Mesenchymal stem cell (in vitro differentiated cells and primary cell): Measurements from ENCODE around the gene IGSF8.

Experiments used
- DNase-seq: peaks from one replicate; pipeline ENCODE4 v3.0.0-alpha.2; 2013
- H2AFZ ChIP-seq: one replicate; pipeline ENCODE4 v1.6.1; 2013; ENCODE audit warnings: low read depth, mild to moderate bottlenecking, control low read depth, inconsistent platforms, low read length, moderate library complexity
- H2AK5ac ChIP-seq: 2 replicates; pipeline ENCODE4 v1.6.1; 2013; ENCODE audit warnings: low read length, moderate library complexity, mild to moderate bottlenecking, inconsistent platforms; ENCODE audit not compliant: severe bottlenecking
- H2BK120ac ChIP-seq: one replicate; pipeline ENCODE4 v1.6.1; 2013; ENCODE audit warnings: low read depth, mild to moderate bottlenecking, inconsistent platforms, low read length, moderate library complexity
- H2BK12ac ChIP-seq, 2 experiments: one replicate each; pipeline ENCODE4 v1.6.1; 2013; ENCODE audit warnings: inconsistent platforms in 2 of 2, low read length in 2 of 2, mild to moderate bottlenecking in 2 of 2, moderate library complexity in 2 of 2, control low read depth in 1 of 2
- H2BK15ac ChIP-seq: one replicate; pipeline ENCODE4 v1.6.1; 2013; ENCODE audit warnings: mild to moderate bottlenecking, low read depth, inconsistent platforms; ENCODE audit not compliant: poor library complexity, severe bottlenecking
- H2BK5ac ChIP-seq: 2 replicates; pipeline ENCODE4 v1.6.1; 2013; ENCODE audit warnings: low read depth, mild to moderate bottlenecking, low read length, control low read depth, inconsistent platforms; ENCODE audit not compliant: poor library complexity, severe bottlenecking
- H3K14ac ChIP-seq, 2 experiments: one replicate each; pipeline ENCODE4 v1.6.1; 2013; ENCODE audit warnings: inconsistent platforms in 2 of 2, low read length in 2 of 2, control low read depth in 1 of 2, mild to moderate bottlenecking in 1 of 2, moderate library complexity in 1 of 2
- H3K18ac ChIP-seq, 2 experiments: one replicate each; pipeline ENCODE4 v1.6.1; 2013; ENCODE audit warnings: inconsistent platforms in 2 of 2, low read length in 2 of 2, control low read depth in 1 of 2, low read depth in 1 of 2, mild to moderate bottlenecking in 1 of 2
- H3K23ac ChIP-seq, 2 experiments: one replicate each; pipeline ENCODE4 v1.6.1; 2013; ENCODE audit warnings: inconsistent platforms in 2 of 2, low read length in 2 of 2, mild to moderate bottlenecking in 2 of 2, moderate library complexity in 2 of 2, control low read depth in 1 of 2
- H3K27ac ChIP-seq: 2 replicates; pipeline ENCODE4 v1.5.1; 2013; ENCODE audit warnings: mild to moderate bottlenecking, moderate library complexity, low read length, control low read depth, inconsistent platforms; ENCODE audit not compliant: poor library complexity, severe bottlenecking
- H3K27me3 ChIP-seq, 2 experiments: 2 replicates each; pipeline versions ENCODE4 v1.6.1 to v1.7.0; 2013; ENCODE audit warnings: low read length in 2 of 2, mild to moderate bottlenecking in 2 of 2, moderate library complexity in 2 of 2, control low read depth in 1 of 2, inconsistent platforms in 1 of 2; ENCODE audit not compliant: control insufficient read depth in 1 of 2, insufficient read depth in 1 of 2
- H3K36me3 ChIP-seq, 2 experiments: 2 replicates each; pipeline versions ENCODE4 v1.6.1 to v1.7.0; 2013; ENCODE audit warnings: low read length in 2 of 2, control low read depth in 1 of 2, inconsistent platforms in 1 of 2, low read depth in 1 of 2, mild to moderate bottlenecking in 1 of 2; ENCODE audit not compliant: insufficient read depth in 2 of 2, control insufficient read depth in 1 of 2
- H3K4ac ChIP-seq, 2 experiments: one replicate each; pipeline ENCODE4 v1.6.1; 2013; ENCODE audit warnings: inconsistent platforms in 2 of 2, low read length in 2 of 2, mild to moderate bottlenecking in 2 of 2, moderate library complexity in 2 of 2, control low read depth in 1 of 2, low read depth in 1 of 2
- H3K4me1 ChIP-seq: 2 replicates; pipeline ENCODE4 v1.6.1; 2013; ENCODE audit warnings: low read depth, low read length, control low read depth; ENCODE audit not compliant: control insufficient read depth, insufficient read depth
- H3K4me2 ChIP-seq: 2 replicates; pipeline ENCODE4 v1.6.1; 2013; ENCODE audit warnings: low read length, mild to moderate bottlenecking, inconsistent platforms; ENCODE audit not compliant: poor library complexity, severe bottlenecking
- H3K4me3 ChIP-seq, 2 experiments: 2 replicates each; pipeline versions ENCODE4 v1.5.1 to v1.7.0; 2013; ENCODE audit warnings: low read length in 2 of 2, mild to moderate bottlenecking in 2 of 2, control low read depth in 1 of 2, low read depth in 1 of 2; ENCODE audit not compliant: insufficient read depth in 1 of 2
- H3K79me1 ChIP-seq: replicated peaks from 2 replicates; pipeline ENCODE4 v1.6.1; 2013; ENCODE audit warnings: mild to moderate bottlenecking, control low read depth, low read length, inconsistent platforms; ENCODE audit not compliant: poor library complexity, severe bottlenecking
- H3K9ac ChIP-seq: 2 replicates; pipeline ENCODE4 v1.7.0; 2013; ENCODE audit warnings: mild to moderate bottlenecking, low read length, moderate library complexity
- H3K9me3 ChIP-seq: 2 replicates; pipeline ENCODE4 v1.7.0; 2013; ENCODE audit warnings: mild to moderate bottlenecking, low read length; ENCODE audit not compliant: control insufficient read depth
- H4K8ac ChIP-seq: one replicate; pipeline ENCODE4 v1.6.1; 2013; ENCODE audit warnings: inconsistent platforms, mild to moderate bottlenecking, low read length, moderate library complexity
- H4K91ac ChIP-seq: one replicate; pipeline ENCODE4 v1.6.1; 2013; ENCODE audit warnings: mild to moderate bottlenecking, low read length, inconsistent platforms
- WGBS: methylation state at CpG from one replicate; pipeline ENCODE4 v1.1.7; 2013; ENCODE audit warnings: mixed read lengths; 5-methylcytosine and 5-hydroxymethylcytosine counted together

Gene IGSF8

DNA sequence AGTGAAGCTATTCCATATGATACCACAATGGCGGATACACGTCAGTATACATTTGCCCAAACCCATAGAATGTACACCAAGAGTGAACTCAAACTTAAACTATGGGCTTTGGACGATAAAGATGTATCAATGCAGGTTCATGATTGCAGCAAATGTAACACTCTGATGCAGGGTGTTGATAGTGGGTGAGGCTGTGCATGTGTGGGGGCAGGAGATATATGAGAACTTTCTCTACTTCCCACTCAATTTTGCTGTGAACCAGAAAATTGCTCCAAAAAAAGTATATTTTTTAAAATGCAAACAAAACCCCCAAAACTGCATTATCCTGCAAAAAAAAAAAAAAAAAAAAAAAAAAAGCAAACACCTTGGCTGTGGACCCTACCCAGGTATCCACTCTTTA, 20.5 kb upstream of the IGSF8 start:
- Histone ChIP-seq H3K4ac (no peak overlapping the region), H3K4me3 (no peak overlapping the region), H3K4me2 (no peak overlapping the region), H2BK120ac (no peak overlapping the region), H3K23ac (no peak overlapping the region), H3K27me3 (peaks cover 45 to 49% of the 10 kb centered on the region in 2 experiments), H4K91ac (no peak overlapping the region), H2BK5ac (no peak overlapping the region), H3K18ac (no peak overlapping the region), H4K8ac (no peak overlapping the region), H3K27ac (no peak overlapping the region), H3K9ac (no peak overlapping the region), H2AK5ac (no peak overlapping the region), H3K9me3 (no peaks in the 10 kb centered on the region), H3K4me1 (peaks cover 16% of the 10 kb centered on the region), H3K14ac (no peak overlapping the region), H3K79me1 (no peaks in the 10 kb centered on the region), H2BK15ac (no peak overlapping the region), H2BK12ac (no peak overlapping the region), H2AFZ (no peak overlapping the region), H3K36me3 (no peaks in the 10 kb centered on the region)
- 100% methylated on average over 3 of the region's 3 CpGs for WGBS
- no peak for DNase-seq

DNA sequence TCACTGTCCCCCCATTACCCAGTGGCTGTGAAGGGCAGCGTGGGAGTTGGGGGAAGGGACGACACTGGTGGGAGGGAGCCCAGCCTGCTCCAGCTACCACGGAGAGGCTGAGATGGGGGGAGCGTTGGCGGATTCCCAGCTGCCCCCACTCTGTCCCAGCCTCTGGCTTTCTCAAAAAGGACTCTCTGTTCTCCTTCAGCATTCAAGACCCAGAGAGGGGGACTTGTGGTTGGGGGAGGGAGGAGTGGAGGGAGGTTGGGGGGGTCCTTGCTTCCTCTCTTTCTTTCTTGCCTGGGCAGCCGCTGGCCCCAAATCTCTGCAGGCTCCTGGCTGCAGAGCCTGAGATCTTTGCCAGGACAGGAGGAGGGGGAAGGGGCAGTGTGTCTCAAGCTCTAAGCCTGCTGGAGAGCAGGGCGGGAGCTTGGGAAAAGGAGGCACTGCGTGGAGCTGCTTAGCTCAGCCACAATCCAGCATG, 19.3 kb upstream of the IGSF8 start:
- Histone ChIP-seq H3K4me1 (peaks cover 16% of the 10 kb centered on the region), H3K9me3 (no peaks in the 10 kb centered on the region), H2BK15ac (no peak overlapping the region), H4K8ac (no peak overlapping the region), H2BK12ac (no peak overlapping the region), H2AFZ (no peak overlapping the region), H2BK5ac (no peak overlapping the region), H3K36me3 (no peaks in the 10 kb centered on the region), H3K4ac (no peak overlapping the region), H3K14ac (no peak overlapping the region), H4K91ac (no peak overlapping the region), H3K9ac (no peak overlapping the region), H3K27me3 (peaks cover 51 to 57% of the 10 kb centered on the region in 2 experiments), H3K79me1 (no peaks in the 10 kb centered on the region), H2AK5ac (no peak overlapping the region), H3K4me2 (no peak overlapping the region), H3K18ac (no peak overlapping the region), H3K23ac (no peak overlapping the region), H3K27ac (no peak overlapping the region), H3K4me3 (no peak overlapping the region), H2BK120ac (no peak overlapping the region)
- WGBS, result 38% methylated on average over 5 of the region's 8 CpGs
- DNase-seq, result no peak

DNA sequence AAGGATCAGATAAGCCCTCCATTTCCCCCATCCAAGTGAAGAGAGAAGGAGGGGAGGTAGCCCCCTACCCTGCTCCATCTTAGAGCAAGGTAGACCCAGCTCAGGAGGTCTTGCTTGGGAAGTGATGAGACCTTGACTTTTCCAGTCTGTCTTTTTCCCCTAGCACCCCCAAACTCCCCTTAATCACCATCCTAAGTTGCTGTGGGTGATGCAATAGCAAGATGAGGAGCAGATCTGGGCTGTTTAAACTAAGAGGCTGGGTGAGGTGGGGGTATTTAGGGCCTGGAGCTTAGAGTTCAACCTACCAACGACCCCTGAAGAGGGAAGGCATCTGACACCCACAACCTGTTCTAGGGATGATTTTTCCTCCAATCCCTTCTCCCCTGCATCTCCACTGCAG, 18.9 kb upstream of the IGSF8 start:
- Histone ChIP-seq H4K91ac (no peak overlapping the region), H3K36me3 (no peaks in the 10 kb centered on the region), H2AFZ (no peak overlapping the region), H3K79me1 (no peaks in the 10 kb centered on the region), H2AK5ac (no peak overlapping the region), H3K4me1 (peaks cover 16% of the 10 kb centered on the region), H3K9me3 (no peaks in the 10 kb centered on the region), H3K4me3 (no peak overlapping the region), H3K4ac (no peak overlapping the region), H2BK15ac (no peak overlapping the region), H3K14ac (no peak overlapping the region), H2BK120ac (no peak overlapping the region), H3K23ac (no peak overlapping the region), H3K27me3 (peaks cover 51 to 61% of the 10 kb centered on the region in 2 experiments), H3K4me2 (no peak overlapping the region), H3K27ac (no peak overlapping the region), H4K8ac (no peak overlapping the region), H3K9ac (no peak overlapping the region), H3K18ac (no peak overlapping the region), H2BK5ac (no peak overlapping the region), H2BK12ac (no peak overlapping the region)
- WGBS, result no CpG with 5 or more reads among the region's 1 CpG
- DNase-seq, result no peak

DNA sequence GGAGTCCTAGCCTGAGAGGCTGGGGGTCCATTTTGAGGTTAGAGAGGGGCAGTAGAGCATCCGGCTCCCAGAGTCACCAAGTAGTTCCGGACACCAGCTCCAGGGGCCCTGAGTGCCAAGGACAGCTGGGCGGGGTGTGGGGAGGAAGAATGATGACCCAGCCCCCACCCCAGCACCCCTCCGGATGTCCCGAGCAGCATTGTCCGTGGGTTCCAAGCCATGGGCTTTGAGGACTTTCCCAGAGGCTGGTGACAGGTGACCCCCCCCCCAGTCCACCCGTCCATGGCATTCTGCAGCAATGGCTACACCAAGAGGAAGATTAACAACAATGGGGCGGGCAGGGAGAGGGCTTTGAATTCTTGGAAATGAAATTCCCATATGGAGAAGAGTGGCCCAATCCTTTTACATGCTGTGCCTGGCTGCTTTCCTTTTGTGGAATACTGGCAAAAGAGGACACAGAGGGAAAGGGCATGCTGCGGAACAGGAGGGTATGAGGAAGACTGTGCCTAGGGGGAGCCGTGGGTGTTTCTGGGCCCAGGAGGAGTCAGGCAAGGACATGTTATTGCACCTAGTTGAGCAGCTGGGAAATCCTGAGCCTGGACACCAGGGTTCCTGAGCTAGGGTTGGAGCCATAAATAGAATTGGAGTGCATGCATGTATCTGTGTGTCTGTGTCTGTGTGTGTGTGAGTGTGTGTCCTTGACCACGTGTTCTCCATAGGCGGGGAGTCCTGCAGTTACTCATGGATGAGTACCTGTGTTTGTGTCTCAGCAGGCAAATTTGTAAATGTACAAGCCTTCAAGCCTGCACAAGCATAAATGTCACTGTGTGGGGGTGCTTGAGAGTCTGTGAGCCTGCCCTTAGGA, 18.1 kb upstream of the IGSF8 start:
- WGBS, result 72% methylated on average over 12 of the region's 12 CpGs
- Histone ChIP-seq H3K4me3 (no peak overlapping the region), H2BK12ac (no peak overlapping the region), H3K4ac (no peak overlapping the region), H3K36me3 (no peaks in the 10 kb centered on the region), H3K4me1 (peaks cover 16% of the 10 kb centered on the region), H2BK120ac (no peak overlapping the region), H3K9ac (no peak overlapping the region), H4K91ac (no peak overlapping the region), H2AK5ac (no peak overlapping the region), H3K9me3 (no peaks in the 10 kb centered on the region), H3K79me1 (no peaks in the 10 kb centered on the region), H3K14ac (no peak overlapping the region), H3K23ac (no peak overlapping the region), H4K8ac (no peak overlapping the region), H3K27me3 (peaks cover 51 to 64% of the 10 kb centered on the region in 2 experiments), H3K27ac (no peak overlapping the region), H2AFZ (peak overlapping the region; percentile 14), H3K4me2 (no peak overlapping the region), H3K18ac (no peak overlapping the region), H2BK15ac (no peak overlapping the region), H2BK5ac (no peak overlapping the region)
- DNase-seq, result peak; percentile 29
